Tibial artery (tissue), 4 donors: ENCODE measurements around the gene LEKR1.

ENCODE experiments used
- DNase-seq, 2 donors: peaks; one replicate each; pipeline ENCODE4 v3.0.0-alpha.2; 2019
- H3K27ac ChIP-seq, 2 donors: fragments of 200-600 bp; sonication (generic) in 1 of 2; 1 replicate in 1 of 2; 2 replicates in 1 of 2; pipeline ENCODE4 v1.5.1; 2018 to 2019; ENCODE audit warnings: mild to moderate bottlenecking in 1 of 2
- H3K27me3 ChIP-seq, 2 donors: fragments of 200-600 bp; sonication (generic) in 1 of 2; one replicate each; pipeline versions ENCODE4 v1.5.1 to v1.6.0; 2016 to 2019
- H3K36me3 ChIP-seq, 3 donors: fragments of 200-600 bp; sonication (generic) in 2 of 3; one replicate each; pipeline ENCODE4 v1.5.1; 2016 to 2019; ENCODE audit warnings: mild to moderate bottlenecking in 2 of 3
- H3K4me1 ChIP-seq, 4 donors: fragments of 200-600 bp; sonication (generic) in 2 of 4; 1 replicate in 3 of 4; 2 replicates in 1 of 4; pipeline ENCODE4 v1.5.1; 2016 to 2019
- H3K4me3 ChIP-seq, 2 donors: fragments of 200-600 bp; sonication (generic) in 1 of 2; 1 replicate in 1 of 2; 2 replicates in 1 of 2; pipeline ENCODE4 v1.5.1; 2018 to 2019; ENCODE audit warnings: mild to moderate bottlenecking in 2 of 2
- H3K9me3 ChIP-seq, 3 donors: fragments of 200-600 bp; sonication (generic) in 1 of 3; one replicate each; pipeline ENCODE4 v1.5.1; 2016 to 2019
- intact Hi-C: fragments of 100-400 bp; cut with DNase I; formaldehyde crosslinking; loops from one replicate; pipeline ENCODE4 v1.15.0; 2023; ENCODE audit warnings: low total_unique reads
- TF ChIP-seq, protein P1 (sequence below), 2 experiments: fragments of 200-600 bp in 1 of 2; fragments of 450-650 bp in 1 of 2; IDR thresholded peaks; one replicate each; pipeline ENCODE4 v1.5.1; 2017 to 2019; ENCODE audit warnings: antibody characterized with exemption in 2 of 2, mild to moderate bottlenecking in 1 of 2, moderate library complexity in 1 of 2

Gene LEKR1

GRCh38 chr3:157058392-157059071 lies 232.4 kb downstream of the LEKR1 start:
- intact Hi-C loops = no loop called here
- TF ChIP-seq, protein P1, sequence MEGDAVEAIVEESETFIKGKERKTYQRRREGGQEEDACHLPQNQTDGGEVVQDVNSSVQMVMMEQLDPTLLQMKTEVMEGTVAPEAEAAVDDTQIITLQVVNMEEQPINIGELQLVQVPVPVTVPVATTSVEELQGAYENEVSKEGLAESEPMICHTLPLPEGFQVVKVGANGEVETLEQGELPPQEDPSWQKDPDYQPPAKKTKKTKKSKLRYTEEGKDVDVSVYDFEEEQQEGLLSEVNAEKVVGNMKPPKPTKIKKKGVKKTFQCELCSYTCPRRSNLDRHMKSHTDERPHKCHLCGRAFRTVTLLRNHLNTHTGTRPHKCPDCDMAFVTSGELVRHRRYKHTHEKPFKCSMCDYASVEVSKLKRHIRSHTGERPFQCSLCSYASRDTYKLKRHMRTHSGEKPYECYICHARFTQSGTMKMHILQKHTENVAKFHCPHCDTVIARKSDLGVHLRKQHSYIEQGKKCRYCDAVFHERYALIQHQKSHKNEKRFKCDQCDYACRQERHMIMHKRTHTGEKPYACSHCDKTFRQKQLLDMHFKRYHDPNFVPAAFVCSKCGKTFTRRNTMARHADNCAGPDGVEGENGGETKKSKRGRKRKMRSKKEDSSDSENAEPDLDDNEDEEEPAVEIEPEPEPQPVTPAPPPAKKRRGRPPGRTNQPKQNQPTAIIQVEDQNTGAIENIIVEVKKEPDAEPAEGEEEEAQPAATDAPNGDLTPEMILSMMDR (IDR thresholded peaks at IDR 0.05) = no peak
- Histone ChIP-seq H3K4me3 (no peak overlapping the region), H3K36me3 (no peaks in the 10 kb centered on the region), H3K27me3 (no peaks in the 10 kb centered on the region), H3K27ac (no peak overlapping the region), H3K9me3 (no peaks in the 10 kb centered on the region), H3K4me1 (peaks cover 0 to 6% (median 1%) of the 10 kb centered on the region in 4 donors)
- no peak for DNase-seq

- Histone ChIP-seq H3K9me3 (no peaks in the 10 kb centered on the region), H3K27ac (no peak overlapping the region), H3K36me3 (no peaks in the 10 kb centered on the region), H3K4me1 (peaks cover 0 to 13% (median 6%) of the 10 kb centered on the region in 4 donors), H3K4me3 (no peak overlapping the region), H3K27me3 (no peaks in the 10 kb centered on the region)
- intact Hi-C loops = no loop called here
- TF ChIP-seq, protein P1 (IDR thresholded peaks at IDR 0.05) = no peak
- no peak for DNase-seq
These were observed 233.0 kb downstream of the LEKR1 start for GRCh38 chr3:157059181-157059580.

DNA sequence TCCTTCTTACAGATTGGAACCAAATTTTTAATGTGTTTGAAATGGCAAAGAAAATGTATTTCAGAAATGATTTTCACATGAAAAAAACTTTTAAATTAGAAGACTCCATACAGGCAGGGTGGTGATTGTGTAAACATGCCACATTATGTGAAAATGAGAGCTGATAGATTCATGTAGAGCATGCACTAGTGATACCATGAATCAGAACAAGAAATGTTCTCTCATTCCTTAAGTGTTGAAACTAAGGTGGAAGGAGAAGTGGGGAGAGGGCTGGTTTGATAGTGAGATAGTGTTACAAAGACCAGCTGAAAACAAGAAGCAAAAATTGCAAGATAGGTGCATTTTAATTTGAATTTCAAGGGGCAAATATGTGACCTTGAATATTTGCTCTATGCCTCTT lies 233.5 kb downstream of the LEKR1 start:
- H3K9me3 ChIP-seq = no peaks in the 10 kb centered on the region
- H3K4me1 ChIP-seq = peaks cover 0 to 17% (median 6%) of the 10 kb centered on the region in 4 donors
- no peak overlapping the region for H3K27ac ChIP-seq
- intact Hi-C loops = no loop called here
- no peak overlapping the region for H3K4me3 ChIP-seq
- no peak for DNase-seq
- no peaks in the 10 kb centered on the region for H3K36me3 ChIP-seq
- H3K27me3 ChIP-seq = no peaks in the 10 kb centered on the region
- TF ChIP-seq, protein P1 (IDR thresholded peaks at IDR 0.05) = no peak

- H3K27ac ChIP-seq = no peak overlapping the region
- intact Hi-C loops = no loop called here
- H3K9me3 ChIP-seq = no peaks in the 10 kb centered on the region
- H3K4me1 ChIP-seq = peaks cover 0 to 14% (median 6%) of the 10 kb centered on the region in 4 donors
- no peak for DNase-seq
- H3K4me3 ChIP-seq = no peak overlapping the region
- no peaks in the 10 kb centered on the region for H3K36me3 ChIP-seq
- no peaks in the 10 kb centered on the region for H3K27me3 ChIP-seq
- TF ChIP-seq, protein P1 (IDR thresholded peaks at IDR 0.05) = no peak
These were observed 235.1 kb downstream of the LEKR1 start for GRCh38 chr3:157061265-157061664.

DNA sequence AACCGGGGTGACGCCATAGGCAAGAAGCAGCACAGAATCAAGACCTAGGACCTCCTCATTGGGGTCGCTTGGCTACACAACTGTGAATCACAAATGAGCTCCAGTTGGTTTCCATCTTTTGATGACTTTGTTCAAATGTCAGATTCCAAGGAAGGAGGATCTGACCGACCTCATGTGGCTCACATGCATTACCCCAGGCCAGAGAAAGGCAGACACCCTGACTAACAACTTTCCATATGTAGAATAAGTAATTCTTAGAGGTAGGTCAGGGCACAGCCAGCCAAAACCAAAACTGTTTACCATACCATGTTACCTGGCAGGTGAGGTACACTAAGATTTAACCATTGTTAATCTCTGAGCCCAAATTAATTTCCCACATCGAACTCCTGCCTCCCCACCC lies 237.3 kb downstream of the LEKR1 start:
- TF ChIP-seq, protein P1 (IDR thresholded peaks at IDR 0.05) = no peak
- Histone ChIP-seq H3K27ac (no peak overlapping the region), H3K4me3 (no peak overlapping the region), H3K9me3 (no peaks in the 10 kb centered on the region), H3K4me1 (peaks cover 0 to 11% (median 6%) of the 10 kb centered on the region in 4 donors), H3K27me3 (no peaks in the 10 kb centered on the region), H3K36me3 (no peaks in the 10 kb centered on the region)
- DNase-seq = no peak
- intact Hi-C loops = no loop called here
